Lower leg skin (tissue), 4 donors: Measurements from ENCODE around the gene USP31. TPM values are rescaled to one million over a fixed set of nuclear protein-coding genes. Genes with fewer than 3 reads are reported as not detected.

Source experiments
- DNase-seq, 2 donors: peaks; one replicate each; pipeline ENCODE4 v3.0.0-alpha.2; 2019; ENCODE audit warnings: low spot score in 2 of 2
- H3K4me3 ChIP-seq: fragments of 200-600 bp; sonication (generic); 2 replicates; pipeline ENCODE4 v1.5.1; 2017; ENCODE audit warnings: mild to moderate bottlenecking, low read depth; ENCODE audit not compliant: poor library complexity, severe bottlenecking
- POLR2A ChIP-seq, 2 donors: fragments of 450-650 bp; IDR thresholded peaks; one replicate each; pipeline ENCODE4 v1.6.1; 2016 to 2017; ENCODE audit warnings: antibody characterized with exemption in 2 of 2, mild to moderate bottlenecking in 1 of 2, moderate library complexity in 1 of 2
- WGBS, 2 donors: methylation state at CpG; one replicate each; pipeline ENCODE4 v1.1.5; 2018; 5-methylcytosine and 5-hydroxymethylcytosine counted together
- intact Hi-C: fragments of 100-400 bp; cut with DNase I; formaldehyde crosslinking; loops from one replicate; pipeline ENCODE4 v1.15.0; 2023; ENCODE audit warnings: low total_unique reads
- total RNA-seq, 4 donors: library from RNA; depleted of rRNA; stranded (reverse); fragments of >200 nt; gene quantifications; one replicate each; pipeline ENCODE4 v1.1.0, GENCODE V29; 2016
- TF ChIP-seq, protein P1 (sequence below), 3 donors: fragments of 450-650 bp; IDR thresholded peaks; one replicate each; pipeline ENCODE4 v1.5.1; 2016; ENCODE audit warnings: antibody characterized with exemption in 3 of 3, mild to moderate bottlenecking in 3 of 3, moderate library complexity in 2 of 3

Gene USP31
- total RNA-seq, 4 donors from 2014 or later, result 11.3 to 41.1 (median 15.6) TPM

DNA sequence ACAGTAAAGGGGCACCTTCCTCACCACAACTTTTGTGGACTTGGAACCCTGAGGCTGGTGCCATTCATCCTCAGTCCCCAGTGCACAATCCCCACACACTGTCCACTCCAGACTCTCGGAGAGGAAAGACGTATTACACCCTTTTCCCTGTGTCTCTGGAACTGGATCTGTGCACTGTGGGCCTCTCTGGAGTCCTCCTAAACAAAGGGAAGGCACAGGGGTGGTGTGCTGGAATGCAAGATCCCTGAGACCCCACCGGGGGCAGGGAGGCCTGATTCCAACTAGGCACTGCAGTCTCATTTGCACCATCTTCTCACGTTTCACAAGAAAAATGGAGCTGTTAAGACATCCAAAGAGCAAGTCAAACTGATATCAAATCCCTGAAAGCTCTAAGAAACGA, 89.8 kb downstream of the USP31 start:
- 53 to 63% methylated on average over 5 of the region's 5 CpGs for WGBS, 2 donors
- TF ChIP-seq, protein P1, sequence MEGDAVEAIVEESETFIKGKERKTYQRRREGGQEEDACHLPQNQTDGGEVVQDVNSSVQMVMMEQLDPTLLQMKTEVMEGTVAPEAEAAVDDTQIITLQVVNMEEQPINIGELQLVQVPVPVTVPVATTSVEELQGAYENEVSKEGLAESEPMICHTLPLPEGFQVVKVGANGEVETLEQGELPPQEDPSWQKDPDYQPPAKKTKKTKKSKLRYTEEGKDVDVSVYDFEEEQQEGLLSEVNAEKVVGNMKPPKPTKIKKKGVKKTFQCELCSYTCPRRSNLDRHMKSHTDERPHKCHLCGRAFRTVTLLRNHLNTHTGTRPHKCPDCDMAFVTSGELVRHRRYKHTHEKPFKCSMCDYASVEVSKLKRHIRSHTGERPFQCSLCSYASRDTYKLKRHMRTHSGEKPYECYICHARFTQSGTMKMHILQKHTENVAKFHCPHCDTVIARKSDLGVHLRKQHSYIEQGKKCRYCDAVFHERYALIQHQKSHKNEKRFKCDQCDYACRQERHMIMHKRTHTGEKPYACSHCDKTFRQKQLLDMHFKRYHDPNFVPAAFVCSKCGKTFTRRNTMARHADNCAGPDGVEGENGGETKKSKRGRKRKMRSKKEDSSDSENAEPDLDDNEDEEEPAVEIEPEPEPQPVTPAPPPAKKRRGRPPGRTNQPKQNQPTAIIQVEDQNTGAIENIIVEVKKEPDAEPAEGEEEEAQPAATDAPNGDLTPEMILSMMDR (IDR thresholded peaks at IDR 0.05), result no peak
- no peak for TF ChIP-seq POLR2A (IDR thresholded peaks at IDR 0.05)
- DNase-seq, result no peak
- intact Hi-C loops, result no loop called here
- H3K4me3 ChIP-seq, result no peak overlapping the region

DNA sequence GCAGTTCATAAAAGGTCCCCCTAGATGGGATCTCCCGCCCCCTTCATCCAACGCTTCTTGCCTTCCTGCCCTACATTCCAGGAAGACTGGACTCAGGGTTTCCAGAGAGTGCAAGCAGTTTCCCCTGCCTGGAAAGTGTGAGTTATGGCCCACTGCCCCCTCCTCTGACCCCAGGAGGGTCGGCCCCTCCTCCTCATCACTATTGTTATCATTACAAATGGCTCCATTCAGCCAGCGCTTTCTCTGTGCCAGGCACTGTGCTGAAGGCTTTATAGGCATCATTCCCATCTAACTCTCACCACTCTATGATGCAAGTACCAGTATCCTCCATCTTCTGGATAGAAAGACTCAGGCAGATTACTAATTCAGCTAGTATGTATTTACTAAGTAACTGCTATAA, 90.7 kb downstream of the USP31 start:
- intact Hi-C loops, result no loop called here
- WGBS, 2 donors, result 44 to 57% methylated on average over 4 of the region's 4 CpGs
- no peak for DNase-seq
- no peak overlapping the region for H3K4me3 ChIP-seq
- TF ChIP-seq, protein P1 (IDR thresholded peaks at IDR 0.05), result no peak

DNA sequence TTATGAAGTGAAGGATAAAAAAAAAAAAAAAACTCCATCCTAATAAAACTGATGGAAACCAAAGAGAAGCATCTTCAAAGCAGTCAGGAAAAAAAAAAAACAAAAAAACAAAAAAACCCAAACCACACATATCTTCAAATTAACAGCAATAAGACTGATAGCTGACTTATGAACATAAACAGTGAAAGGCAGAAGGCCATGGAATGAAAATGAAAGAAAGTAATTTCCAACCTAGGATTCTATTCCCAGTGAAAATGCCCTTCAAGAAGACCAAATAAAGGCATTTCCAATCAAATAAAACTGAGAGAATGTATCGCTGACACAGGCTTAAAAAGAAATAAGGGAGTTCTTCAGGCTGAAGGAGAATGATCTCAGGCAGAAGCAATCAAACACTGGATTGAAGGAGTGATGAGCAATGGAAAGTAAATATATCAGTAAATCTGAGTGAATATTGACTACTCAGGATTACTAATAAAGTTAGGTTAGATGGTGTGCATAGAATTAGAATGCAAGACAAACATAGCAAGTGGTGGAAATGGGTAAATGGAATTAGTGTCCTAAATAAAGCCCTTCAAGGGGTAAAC, 92.1 kb downstream of the USP31 start:
- 77 to 90% methylated on average over 1 of the region's 1 CpG for WGBS, 2 donors
- H3K4me3 ChIP-seq, result no peak overlapping the region
- DNase-seq, result no peak
- intact Hi-C loops, result no loop called here
- TF ChIP-seq, protein P1 (IDR thresholded peaks at IDR 0.05), result no peak
- no peak for TF ChIP-seq POLR2A (IDR thresholded peaks at IDR 0.05)

DNA sequence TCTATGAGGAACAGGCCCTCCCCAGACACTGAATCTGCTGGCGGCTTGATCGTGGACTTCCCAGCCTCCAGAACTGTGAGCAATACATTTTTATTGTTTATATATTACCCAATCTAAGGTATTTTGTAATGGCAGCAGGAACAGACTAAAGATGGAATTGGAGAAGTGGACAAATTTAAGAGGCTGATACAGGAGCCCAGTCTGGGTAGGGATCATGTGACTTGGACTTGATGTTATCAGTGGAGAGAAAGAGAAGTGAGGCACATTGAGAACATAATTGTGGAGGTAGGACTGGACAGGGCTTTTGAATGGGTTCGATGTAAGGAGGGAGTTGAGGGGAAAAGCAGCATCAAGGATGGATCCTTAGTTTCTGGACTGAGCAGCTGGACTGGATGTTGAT, 93.8 kb downstream of the USP31 start:
- intact Hi-C loops, result no loop called here
- TF ChIP-seq, protein P1 (IDR thresholded peaks at IDR 0.05), result no peak
- no peak for TF ChIP-seq POLR2A (IDR thresholded peaks at IDR 0.05)
- DNase-seq, result no peak
- no peak overlapping the region for H3K4me3 ChIP-seq
- 86 to 88% methylated on average over 3 of the region's 3 CpGs for WGBS, 2 donors

DNA sequence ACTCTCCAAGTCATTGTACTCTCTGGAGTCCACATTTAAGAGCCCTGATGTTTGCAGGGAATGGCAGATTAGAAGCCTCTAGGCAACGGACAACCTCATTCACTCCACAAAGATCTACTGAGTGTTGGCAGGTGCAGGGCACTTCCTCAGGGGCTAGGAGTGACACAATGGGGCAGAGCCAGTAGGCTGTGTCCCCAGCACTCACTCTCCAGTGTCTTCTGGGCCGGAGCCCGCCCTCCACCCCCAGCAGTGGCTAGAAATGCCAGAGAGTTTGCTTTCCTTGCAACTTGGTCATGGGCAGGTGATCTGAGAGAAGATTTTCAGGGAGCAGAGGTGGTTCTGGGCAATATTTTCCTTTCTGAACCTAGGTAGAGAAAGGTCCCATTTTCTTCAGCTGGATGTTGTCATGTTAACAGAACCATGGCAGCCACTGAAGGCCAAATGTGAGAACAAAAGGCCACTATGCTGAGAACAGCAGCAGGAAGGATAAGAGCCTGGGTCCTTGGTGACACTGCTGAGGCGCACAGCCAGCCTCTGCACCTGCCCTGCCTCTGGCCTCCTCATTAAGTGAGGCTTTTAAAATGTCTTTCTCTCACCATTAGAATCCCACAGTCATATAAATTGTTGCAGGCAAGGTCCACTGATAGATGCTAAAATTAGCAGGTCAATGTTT, 96.2 kb downstream of the USP31 start:
- DNase-seq, result no peak
- no peak overlapping the region for H3K4me3 ChIP-seq
- TF ChIP-seq, protein P1 (IDR thresholded peaks at IDR 0.05), result no peak
- TF ChIP-seq POLR2A (IDR thresholded peaks at IDR 0.05), result no peak
- WGBS, 2 donors, result 74 to 86% methylated on average over 4 of the region's 4 CpGs
- intact Hi-C loops, result no loop called here

DNA sequence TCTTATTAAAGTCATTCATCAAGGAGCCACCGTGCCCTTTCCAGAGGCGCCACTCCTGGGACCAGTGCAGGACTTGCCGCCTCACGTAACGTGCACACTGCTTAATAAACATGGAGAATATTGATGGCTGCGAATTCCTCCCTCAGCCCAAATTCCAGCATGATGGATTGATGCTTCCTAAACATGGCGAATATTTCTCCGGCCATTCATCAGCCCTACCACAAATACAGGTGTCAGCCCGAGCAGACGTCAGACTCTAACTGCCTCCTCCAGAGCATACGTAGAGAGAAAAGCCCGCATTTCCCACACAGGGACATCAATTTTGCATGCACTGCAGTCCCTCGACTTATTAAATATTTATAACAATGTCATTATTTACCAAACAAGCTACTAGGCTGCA, 97.0 kb downstream of the USP31 start:
- no peak for DNase-seq
- TF ChIP-seq POLR2A (IDR thresholded peaks at IDR 0.05), result no peak
- TF ChIP-seq, protein P1 (IDR thresholded peaks at IDR 0.05), result no peak
- no peak overlapping the region for H3K4me3 ChIP-seq
- 49 to 62% methylated on average over 13 of the region's 13 CpGs for WGBS, 2 donors
- intact Hi-C loops, result no loop called here
